ENCODE measurements around the gene SEC11A. TPM values are rescaled to one million over a fixed set of nuclear protein-coding genes. Genes with fewer than 3 reads are reported as not detected.
A peak's percentile ranks its signal among the peaks of the same experiment; 100 is the strongest.
"Not testable (repeated sequence)": the region's sequence is repeated elsewhere in the genome, so short reads cannot be mapped to it uniquely, and the experiment has no call there.

The SEC11A gene
- total RNA-seq, 4 donors from 2014 or later: 44.0 to 88.4 (median 63.1) TPM

- H3K4me3 ChIP-seq (ENCODE audit: low read depth, poor library complexity, severe bottlenecking): peak overlapping the region; percentile 75
- no peak for TF ChIP-seq POLR2A (IDR thresholded peaks at IDR 0.05)
- TF ChIP-seq, protein P1, sequence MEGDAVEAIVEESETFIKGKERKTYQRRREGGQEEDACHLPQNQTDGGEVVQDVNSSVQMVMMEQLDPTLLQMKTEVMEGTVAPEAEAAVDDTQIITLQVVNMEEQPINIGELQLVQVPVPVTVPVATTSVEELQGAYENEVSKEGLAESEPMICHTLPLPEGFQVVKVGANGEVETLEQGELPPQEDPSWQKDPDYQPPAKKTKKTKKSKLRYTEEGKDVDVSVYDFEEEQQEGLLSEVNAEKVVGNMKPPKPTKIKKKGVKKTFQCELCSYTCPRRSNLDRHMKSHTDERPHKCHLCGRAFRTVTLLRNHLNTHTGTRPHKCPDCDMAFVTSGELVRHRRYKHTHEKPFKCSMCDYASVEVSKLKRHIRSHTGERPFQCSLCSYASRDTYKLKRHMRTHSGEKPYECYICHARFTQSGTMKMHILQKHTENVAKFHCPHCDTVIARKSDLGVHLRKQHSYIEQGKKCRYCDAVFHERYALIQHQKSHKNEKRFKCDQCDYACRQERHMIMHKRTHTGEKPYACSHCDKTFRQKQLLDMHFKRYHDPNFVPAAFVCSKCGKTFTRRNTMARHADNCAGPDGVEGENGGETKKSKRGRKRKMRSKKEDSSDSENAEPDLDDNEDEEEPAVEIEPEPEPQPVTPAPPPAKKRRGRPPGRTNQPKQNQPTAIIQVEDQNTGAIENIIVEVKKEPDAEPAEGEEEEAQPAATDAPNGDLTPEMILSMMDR (IDR thresholded peaks at IDR 0.05): no peak
- DNase-seq (ENCODE audit: low spot score in 2 of 2): peak; percentile 53 to 95
- intact Hi-C loops (cut with DNase I; ENCODE audit: low total_unique reads): no loop called here
- WGBS, 2 donors: 0 to 1% methylated on average over 34 of the region's 46 CpGs
These were observed 31.7 kb upstream of the SEC11A start for GRCh38 chr15:84747416-84748273.

- TF ChIP-seq, protein P1 (IDR thresholded peaks at IDR 0.05): no peak
- TF ChIP-seq POLR2A (IDR thresholded peaks at IDR 0.05): no peak
- H3K4me3 ChIP-seq (ENCODE audit: low read depth, poor library complexity, severe bottlenecking): no peak overlapping the region
- intact Hi-C loops (cut with DNase I; ENCODE audit: low total_unique reads): no loop called here
- 72 to 76% methylated on average over 2 of the region's 2 CpGs for WGBS, 2 donors
- DNase-seq (ENCODE audit: low spot score in 2 of 2): peak in 1 of 2 donors; percentile 72
These were observed 25.2 kb upstream of the SEC11A start for GRCh38 chr15:84741121-84741520.

DNA sequence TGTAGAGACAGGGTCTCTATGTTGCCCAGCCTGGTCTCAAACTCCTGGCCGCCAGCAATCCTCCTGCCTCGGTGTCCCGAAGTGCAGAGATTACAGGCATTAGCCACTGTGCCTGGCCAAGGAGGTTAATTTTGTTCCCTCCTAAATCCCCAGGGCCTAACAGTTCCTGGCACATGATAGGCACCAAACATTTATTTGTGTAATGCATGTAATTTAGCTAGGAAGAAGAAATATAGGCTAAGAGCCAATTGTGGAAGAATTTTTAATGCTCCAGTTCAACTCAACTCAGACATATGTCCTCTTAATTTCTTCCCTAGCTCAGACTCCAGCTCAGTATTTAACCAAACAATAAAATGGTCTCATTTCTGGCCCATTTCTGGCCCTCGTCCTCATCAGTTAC lies 24.8 kb upstream of the SEC11A start:
- intact Hi-C loops (cut with DNase I; ENCODE audit: low total_unique reads): no loop called here
- no peak overlapping the region for H3K4me3 ChIP-seq (ENCODE audit: low read depth, poor library complexity, severe bottlenecking)
- DNase-seq (ENCODE audit: low spot score in 2 of 2): peak in 1 of 2 donors; percentile 73
- WGBS, 2 donors: 78 to 83% methylated on average over 4 of the region's 4 CpGs
- TF ChIP-seq POLR2A (IDR thresholded peaks at IDR 0.05): no peak
- TF ChIP-seq, protein P1 (IDR thresholded peaks at IDR 0.05): no peak

GRCh38 chr15:84737005-84737404 lies 21.1 kb upstream of the SEC11A start:
- TF ChIP-seq POLR2A (IDR thresholded peaks at IDR 0.05): no peak
- TF ChIP-seq, protein P1 (IDR thresholded peaks at IDR 0.05): no peak
- WGBS, 2 donors: 37 to 46% methylated on average over 2 of the region's 2 CpGs
- intact Hi-C loops (cut with DNase I; ENCODE audit: low total_unique reads): no loop called here
- no peak for DNase-seq (ENCODE audit: low spot score in 2 of 2)
- no peak overlapping the region for H3K4me3 ChIP-seq (ENCODE audit: low read depth, poor library complexity, severe bottlenecking)

DNA sequence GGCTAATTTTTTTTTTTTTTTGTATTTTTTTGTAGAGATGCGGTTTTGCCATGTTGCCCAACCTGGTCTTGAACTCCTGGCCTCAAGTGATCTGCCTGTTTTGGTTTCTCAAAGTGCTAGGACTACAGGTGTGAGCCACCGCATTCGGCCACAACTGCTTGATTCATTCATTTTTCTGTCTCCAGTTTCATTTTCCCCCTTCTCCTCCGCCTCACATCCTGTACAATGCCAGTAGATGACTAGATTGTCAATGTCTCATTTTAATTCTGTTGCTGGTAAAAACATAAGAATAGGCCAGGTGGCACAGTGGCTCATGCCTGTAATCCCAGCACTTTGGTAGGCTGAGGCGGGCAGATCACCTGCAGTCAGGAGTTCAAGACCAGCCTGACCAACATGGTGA lies 20.4 kb upstream of the SEC11A start:
- no peak overlapping the region for H3K4me3 ChIP-seq (ENCODE audit: low read depth, poor library complexity, severe bottlenecking)
- 94 to 95% methylated on average over 5 of the region's 5 CpGs for WGBS, 2 donors
- intact Hi-C loops (cut with DNase I; ENCODE audit: low total_unique reads): no loop called here
- no peak for TF ChIP-seq POLR2A (IDR thresholded peaks at IDR 0.05)
- TF ChIP-seq, protein P1 (IDR thresholded peaks at IDR 0.05): no peak
- peak in 1 of 2 donors; percentile 28 for DNase-seq (ENCODE audit: low spot score in 2 of 2)

GRCh38 chr15:84735480-84736061 lies 19.6 kb upstream of the SEC11A start:
- H3K4me3 ChIP-seq (ENCODE audit: low read depth, poor library complexity, severe bottlenecking); intact Hi-C loops (cut with DNase I; ENCODE audit: low total_unique reads): not testable (repeated sequence)
- whole genome bisulfite sequencing, 2 donors: 55 to 75% methylated on average over 9 of the region's 9 CpGs
- peak in 1 of 2 donors; percentile 70 for DNase-seq (ENCODE audit: low spot score in 2 of 2)

Measured in lower leg skin (tissue), 4 donors.